OCI-LY1 (cell line): ENCODE results near the gene GMPPA.

Experiments used
- CTCF ChIP-seq: fragments of 200-600 bp; sonication (generic), shearing (Covaris generic); IDR thresholded peaks from 2 replicates; pipeline ENCODE4 v1.5.1; 2017; ENCODE audit warnings: mild to moderate bottlenecking, antibody characterized with exemption, low read length, moderate library complexity, mixed read lengths
- EZH2 ChIP-seq: fragments of 200-600 bp; sonication (generic), shearing (Covaris generic); IDR thresholded peaks from 2 replicates; pipeline ENCODE4 v1.8.0; 2017; ENCODE audit warnings: borderline replicate concordance, mixed run types, mild to moderate bottlenecking, antibody characterized with exemption, low read length, moderate library complexity, mixed read lengths

- TF ChIP-seq EZH2 (no peak), CTCF (no peak)
Observed at GRCh38 chr2:219549619-219550018, 50.9 kb downstream of the GMPPA start.
